ENCODE results near the gene CRTC2.

CRTC2 gene

GRCh38 chr1:153959454-153959853 is 1.0 kb upstream of the CRTC2 start:
- no peak for DNase-seq (ENCODE audit: low read depth in 1 of 2, low spot score in 1 of 2)
- Histone ChIP-seq H3K27me3 (ENCODE audit: insufficient read depth, poor library complexity, severe bottlenecking) (no peaks in the 10 kb centered on the region), H3K27ac (replicated peaks) (no peak overlapping the region), H3K4me3 (replicated peaks; ENCODE audit: insufficient read depth, low read length) (no peak overlapping the region)
- TF ChIP-seq POLR2AphosphoS5 (IDR thresholded peaks at IDR 0.05; ENCODE audit: low read depth) (no peak), GABPA (IDR thresholded peaks at IDR 0.05; ENCODE audit: low read depth) (no peak), REST (IDR thresholded peaks at IDR 0.05; ENCODE audit: insufficient replicate concordance, low read depth) (no peak), SPI1 (IDR thresholded peaks at IDR 0.05; ENCODE audit: borderline replicate concordance, low read depth) (peak; percentile 17; the same call in 1 of the 2 replicates)

DNA sequence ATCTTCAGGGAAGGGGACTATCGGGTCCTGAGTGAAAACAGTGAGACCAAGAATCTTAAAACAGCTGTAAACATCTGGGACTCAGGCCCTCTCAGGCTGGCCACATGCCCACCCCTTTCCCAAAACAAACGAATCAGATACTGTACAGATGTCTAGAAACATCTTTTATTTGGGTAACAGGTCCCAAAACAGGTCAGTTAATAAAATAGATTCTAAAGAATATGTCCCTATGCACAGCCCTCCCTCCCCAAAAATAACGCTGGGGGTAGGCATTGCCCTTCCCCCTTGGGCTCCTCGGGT is 499 bp upstream of the CRTC2 start:
- TF ChIP-seq SPI1 (IDR thresholded peaks at IDR 0.05; ENCODE audit: borderline replicate concordance, low read depth) (no peak), POLR2AphosphoS5 (IDR thresholded peaks at IDR 0.05; ENCODE audit: low read depth) (no peak), GABPA (IDR thresholded peaks at IDR 0.05; ENCODE audit: low read depth) (no peak), REST (IDR thresholded peaks at IDR 0.05; ENCODE audit: insufficient replicate concordance, low read depth) (no peak)
- TF ChIP-seq, protein P1, sequence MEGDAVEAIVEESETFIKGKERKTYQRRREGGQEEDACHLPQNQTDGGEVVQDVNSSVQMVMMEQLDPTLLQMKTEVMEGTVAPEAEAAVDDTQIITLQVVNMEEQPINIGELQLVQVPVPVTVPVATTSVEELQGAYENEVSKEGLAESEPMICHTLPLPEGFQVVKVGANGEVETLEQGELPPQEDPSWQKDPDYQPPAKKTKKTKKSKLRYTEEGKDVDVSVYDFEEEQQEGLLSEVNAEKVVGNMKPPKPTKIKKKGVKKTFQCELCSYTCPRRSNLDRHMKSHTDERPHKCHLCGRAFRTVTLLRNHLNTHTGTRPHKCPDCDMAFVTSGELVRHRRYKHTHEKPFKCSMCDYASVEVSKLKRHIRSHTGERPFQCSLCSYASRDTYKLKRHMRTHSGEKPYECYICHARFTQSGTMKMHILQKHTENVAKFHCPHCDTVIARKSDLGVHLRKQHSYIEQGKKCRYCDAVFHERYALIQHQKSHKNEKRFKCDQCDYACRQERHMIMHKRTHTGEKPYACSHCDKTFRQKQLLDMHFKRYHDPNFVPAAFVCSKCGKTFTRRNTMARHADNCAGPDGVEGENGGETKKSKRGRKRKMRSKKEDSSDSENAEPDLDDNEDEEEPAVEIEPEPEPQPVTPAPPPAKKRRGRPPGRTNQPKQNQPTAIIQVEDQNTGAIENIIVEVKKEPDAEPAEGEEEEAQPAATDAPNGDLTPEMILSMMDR (IDR thresholded peaks at IDR 0.05; ENCODE audit: insufficient read depth, low read length), result no peak
- no peaks in the 10 kb centered on the region for H3K27me3 ChIP-seq (ENCODE audit: insufficient read depth, poor library complexity, severe bottlenecking)
- no peak for DNase-seq (ENCODE audit: low read depth in 1 of 2, low spot score in 1 of 2)
- no peak overlapping the region for H3K4me3 ChIP-seq (replicated peaks; ENCODE audit: insufficient read depth, low read length)
- H3K27ac ChIP-seq (replicated peaks), result no peak overlapping the region

GRCh38 chr1:153957744-153958110 is 685 bp downstream of the CRTC2 start:
- peak overlapping the region; percentile 96 for H3K4me3 ChIP-seq (replicated peaks; ENCODE audit: insufficient read depth, low read length)
- peak overlapping the region; percentile 88 for H3K27ac ChIP-seq (replicated peaks)
- TF ChIP-seq GABPA (IDR thresholded peaks at IDR 0.05; ENCODE audit: low read depth) (no peak; the same call in 1 of the 2 replicates), POLR2AphosphoS5 (IDR thresholded peaks at IDR 0.05; ENCODE audit: low read depth) (no peak), REST (IDR thresholded peaks at IDR 0.05; ENCODE audit: insufficient replicate concordance, low read depth) (no peak), SPI1 (IDR thresholded peaks at IDR 0.05; ENCODE audit: borderline replicate concordance, low read depth) (no peak)
- TF ChIP-seq, protein P1 (IDR thresholded peaks at IDR 0.05; ENCODE audit: insufficient read depth, low read length), result no peak
- H3K27me3 ChIP-seq (ENCODE audit: insufficient read depth, poor library complexity, severe bottlenecking), result no peaks in the 10 kb centered on the region
- peak in 1 of 2 experiments; percentile 42 for DNase-seq (ENCODE audit: low read depth in 1 of 2, low spot score in 1 of 2)
